SK-N-SH treated with all-trans-retinoic acid at 6 μM for 48 hours (cell line): ENCODE results near the gene ARHGEF7.

Experiments used
- ARNTL ChIP-seq: fragments of 450-650 bp; formaldehyde crosslinking; IDR thresholded peaks from 2 replicates; pipeline ENCODE4 v1.5.0; 2020; ENCODE audit warnings: low read depth, mild to moderate bottlenecking, moderate library complexity, borderline replicate concordance
- CREB5 ChIP-seq: fragments of 250-450 bp; sonication (Bioruptor Pico); IDR thresholded peaks from 2 replicates; pipeline ENCODE4 v1.5.1; 2020; ENCODE audit warnings: low read depth, mild to moderate bottlenecking, moderate library complexity
- ISL1 ChIP-seq: fragments of 250-450 bp; sonication (Bioruptor Pico); IDR thresholded peaks from 2 replicates; pipeline ENCODE4 v2.1.2; 2022; ENCODE audit warnings: mild to moderate bottlenecking, moderate library complexity
- PPARA ChIP-seq: fragments of 250-450 bp; sonication (Bioruptor Pico); IDR thresholded peaks from 2 replicates; pipeline ENCODE4 v1.5.0; 2020; ENCODE audit warnings: mild to moderate bottlenecking, borderline replicate concordance
- RARB ChIP-seq: fragments of 250-450 bp; sonication (Bioruptor Pico); IDR thresholded peaks from 2 replicates; pipeline ENCODE4 v1.8.0; 2021; ENCODE audit warnings: mild to moderate bottlenecking, moderate library complexity
- TCF4 ChIP-seq: fragments of 250-450 bp; sonication (Bioruptor Pico); IDR thresholded peaks from 2 replicates; pipeline ENCODE4 v1.8.0; 2021; ENCODE audit warnings: mild to moderate bottlenecking, moderate library complexity, borderline replicate concordance
- TOX ChIP-seq: fragments of 250-450 bp; sonication (Bioruptor Pico); IDR thresholded peaks from 2 replicates; pipeline ENCODE4 v1.8.0; 2021; ENCODE audit warnings: mild to moderate bottlenecking, moderate library complexity, borderline replicate concordance
- TSHZ2 ChIP-seq: fragments of 250-450 bp; sonication (Bioruptor Pico); IDR thresholded peaks from 2 replicates; pipeline ENCODE4 v1.5.0; 2020; ENCODE audit warnings: mild to moderate bottlenecking, moderate library complexity
- ZFP3 ChIP-seq: fragments of 250-450 bp; sonication (Bioruptor Pico); IDR thresholded peaks from 2 replicates; pipeline ENCODE4 v1.5.0; 2020; ENCODE audit warnings: mild to moderate bottlenecking, moderate library complexity
- ZFP30 ChIP-seq: fragments of 450-650 bp; formaldehyde crosslinking; IDR thresholded peaks from 2 replicates; pipeline ENCODE4 v1.5.0; 2022; ENCODE audit warnings: mild to moderate bottlenecking, moderate library complexity
- ZNF565 ChIP-seq: fragments of 450-650 bp; formaldehyde crosslinking; conservative IDR thresholded peaks from 2 replicates; pipeline ENCODE4 v1.5.0; 2020; ENCODE audit warnings: low read depth, mild to moderate bottlenecking, moderate library complexity
- ZNF70 ChIP-seq: fragments of 450-650 bp; formaldehyde crosslinking; IDR thresholded peaks from 2 replicates; pipeline ENCODE4 v1.5.0; 2020; ENCODE audit warnings: mild to moderate bottlenecking, moderate library complexity
- ZNF8 ChIP-seq: fragments of 450-650 bp; formaldehyde crosslinking; IDR thresholded peaks from 2 replicates; pipeline ENCODE4 v1.5.0; 2020; ENCODE audit warnings: mild to moderate bottlenecking, moderate library complexity
- TF ChIP-seq, protein P1 (sequence below): fragments of 250-450 bp; sonication (Bioruptor Pico); IDR thresholded peaks from 2 replicates; pipeline ENCODE4 v1.8.0; 2020; ENCODE audit warnings: mild to moderate bottlenecking, moderate library complexity, borderline replicate concordance

DNA sequence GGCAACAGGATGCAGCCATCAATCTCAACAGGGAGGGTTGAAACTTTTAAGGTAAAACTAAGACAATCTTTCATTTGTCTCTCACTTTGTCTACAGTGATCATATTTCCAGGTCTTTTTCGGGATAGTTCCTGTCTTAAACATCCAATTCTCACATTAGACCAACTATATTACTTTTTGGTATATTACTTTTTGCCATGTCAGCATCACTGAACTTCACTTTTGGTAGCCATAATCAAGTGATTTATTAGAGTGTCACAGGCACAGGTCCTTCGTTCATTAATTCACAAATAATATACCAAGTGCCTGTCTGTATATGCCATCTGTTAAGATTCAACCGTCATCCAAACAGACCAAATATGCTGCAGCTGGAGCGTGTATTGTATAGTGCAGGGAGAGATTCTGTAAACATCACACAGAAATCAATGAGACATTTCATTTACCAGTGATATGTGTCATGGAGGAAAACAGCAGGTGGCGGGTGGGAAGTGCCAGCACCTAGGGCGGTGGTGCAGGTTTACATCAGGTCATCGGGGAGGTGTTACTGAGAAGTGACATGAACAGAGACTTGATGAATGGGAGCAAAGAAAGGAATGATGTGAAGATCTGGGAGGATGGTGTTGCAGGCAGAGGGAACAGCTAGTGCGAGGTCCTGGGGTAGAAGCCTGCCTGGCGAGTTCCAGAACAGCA is 24.9 kb downstream of the ARHGEF7 start:
- TF ChIP-seq ZFP3, result no peak
- no peak for TF ChIP-seq ISL1 (CRISPR knock-in tag)
- TF ChIP-seq RARB (CRISPR knock-in tag), result no peak
- TF ChIP-seq PPARA (CRISPR knock-in tag), result no peak
- TF ChIP-seq ARNTL, result no peak
- no peak for TF ChIP-seq ZNF70 (CRISPR knock-in tag)
- TF ChIP-seq, protein P1, sequence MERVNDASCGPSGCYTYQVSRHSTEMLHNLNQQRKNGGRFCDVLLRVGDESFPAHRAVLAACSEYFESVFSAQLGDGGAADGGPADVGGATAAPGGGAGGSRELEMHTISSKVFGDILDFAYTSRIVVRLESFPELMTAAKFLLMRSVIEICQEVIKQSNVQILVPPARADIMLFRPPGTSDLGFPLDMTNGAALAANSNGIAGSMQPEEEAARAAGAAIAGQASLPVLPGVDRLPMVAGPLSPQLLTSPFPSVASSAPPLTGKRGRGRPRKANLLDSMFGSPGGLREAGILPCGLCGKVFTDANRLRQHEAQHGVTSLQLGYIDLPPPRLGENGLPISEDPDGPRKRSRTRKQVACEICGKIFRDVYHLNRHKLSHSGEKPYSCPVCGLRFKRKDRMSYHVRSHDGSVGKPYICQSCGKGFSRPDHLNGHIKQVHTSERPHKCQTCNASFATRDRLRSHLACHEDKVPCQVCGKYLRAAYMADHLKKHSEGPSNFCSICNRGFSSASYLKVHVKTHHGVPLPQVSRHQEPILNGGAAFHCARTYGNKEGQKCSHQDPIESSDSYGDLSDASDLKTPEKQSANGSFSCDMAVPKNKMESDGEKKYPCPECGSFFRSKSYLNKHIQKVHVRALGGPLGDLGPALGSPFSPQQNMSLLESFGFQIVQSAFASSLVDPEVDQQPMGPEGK (CRISPR knock-in tag), result no peak
- TF ChIP-seq CREB5 (CRISPR knock-in tag), result no peak
- TF ChIP-seq TOX (CRISPR knock-in tag), result no peak
- TF ChIP-seq ZNF565 (CRISPR knock-in tag), result no peak
- no peak for TF ChIP-seq ZFP30 (CRISPR knock-in tag)
- no peak for TF ChIP-seq TCF4
- TF ChIP-seq TSHZ2 (CRISPR knock-in tag), result no peak
- no peak for TF ChIP-seq ZNF8 (CRISPR knock-in tag)
